Urothelium cell line (cell line): Measurements from ENCODE around the gene SFSWAP.

Source experiments
- DNase-seq: peaks from one replicate; pipeline ENCODE4 v3.0.0; 2011; ENCODE audit warnings: low spot score, mixed read lengths
- FAIRE-seq: peaks from 2 replicates; lab custom pipeline; 2011; peaks lifted over from hg19 to GRCh38; lab: Jason Lieb, UNC

The SFSWAP gene

GRCh38 chr12:131830914-131831571, 120.2 kb downstream of the SFSWAP start:
- FAIRE-seq: no peak
- DNase-seq: no peak

GRCh38 chr12:131831635-131832041, 120.7 kb downstream of the SFSWAP start:
- FAIRE-seq (no peak), DNase-seq (no peak)

GRCh38 chr12:131832321-131833231, 121.7 kb downstream of the SFSWAP start:
- no peak for FAIRE-seq

GRCh38 chr12:131833288-131833895, 122.5 kb downstream of the SFSWAP start:
- DNase-seq (no peak), FAIRE-seq (no peak)

More at GRCh38 chr12:131832321-131833231, 121.7 kb downstream of the SFSWAP start:
- DNase-seq: peak; percentile 69

- FAIRE-seq: peak; percentile 17
- no peak for DNase-seq
These were observed 123.2 kb downstream of the SFSWAP start for GRCh38 chr12:131833896-131834641.

- FAIRE-seq (no peak), DNase-seq (no peak)
These were observed 124.1 kb downstream of the SFSWAP start for GRCh38 chr12:131834798-131835615.

GRCh38 chr12:131835616-131836171, 124.8 kb downstream of the SFSWAP start:
- DNase-seq: no peak
- FAIRE-seq: no peak

- FAIRE-seq (no peak), DNase-seq (no peak)
These were observed 125.3 kb downstream of the SFSWAP start for GRCh38 chr12:131836193-131836592.

GRCh38 chr12:131836714-131837397, 126.0 kb downstream of the SFSWAP start:
- no peak for FAIRE-seq

GRCh38 chr12:131840643-131841416, 129.9 kb downstream of the SFSWAP start:
- DNase-seq (no peak), FAIRE-seq (no peak)

More at GRCh38 chr12:131836714-131837397, 126.0 kb downstream of the SFSWAP start:
- no peak for DNase-seq

GRCh38 chr12:131841547-131841946, 130.7 kb downstream of the SFSWAP start:
- DNase-seq: no peak
- no peak for FAIRE-seq

- no peak for FAIRE-seq
- no peak for DNase-seq
These were observed 131.3 kb downstream of the SFSWAP start for GRCh38 chr12:131842169-131842568.

- FAIRE-seq (no peak), DNase-seq (no peak)
These were observed 132.6 kb downstream of the SFSWAP start for GRCh38 chr12:131843527-131843926.

- DNase-seq (no peak), FAIRE-seq (no peak)
These were observed 133.2 kb downstream of the SFSWAP start for GRCh38 chr12:131844140-131844539.

- DNase-seq (no peak), FAIRE-seq (no peak)
These were observed 133.8 kb downstream of the SFSWAP start for GRCh38 chr12:131844656-131845055.

- no peak for FAIRE-seq
- no peak for DNase-seq
These were observed 134.2 kb downstream of the SFSWAP start for GRCh38 chr12:131845121-131845520.

- FAIRE-seq (no peak), DNase-seq (no peak)
These were observed 136.6 kb downstream of the SFSWAP start for GRCh38 chr12:131847456-131847855.

GRCh38 chr12:131848753-131849152, 137.9 kb downstream of the SFSWAP start:
- FAIRE-seq: no peak

More at GRCh38 chr12:131848753-131849152, 137.9 kb downstream of the SFSWAP start:
- no peak for DNase-seq
